Measurements from ENCODE around the gene DRG1.
"Not testable (repeated sequence)": the region's sequence is repeated elsewhere in the genome, so short reads cannot be mapped to it uniquely, and the experiment has no call there.

Gene DRG1

DNA sequence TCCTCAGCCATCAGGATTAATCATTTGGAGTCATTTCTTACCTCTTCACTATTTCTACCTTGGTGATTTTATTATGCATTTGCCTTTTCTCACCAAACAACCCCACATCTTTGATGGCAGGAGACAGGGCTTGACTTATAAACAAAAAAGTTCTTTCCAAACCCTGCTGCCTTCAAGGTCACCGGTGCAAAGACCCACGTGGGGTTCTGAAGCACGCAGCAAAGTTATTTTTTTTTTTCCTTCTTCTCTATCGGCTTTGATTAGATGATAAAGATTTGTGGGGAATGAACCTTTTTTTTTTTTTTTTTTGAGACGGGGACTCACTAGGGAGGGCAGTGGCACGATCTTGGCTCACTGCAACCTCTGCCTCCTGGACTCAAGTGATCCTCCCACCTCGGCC is 44.1 kb downstream of the DRG1 start:
- no peak for DNase-seq

DNA sequence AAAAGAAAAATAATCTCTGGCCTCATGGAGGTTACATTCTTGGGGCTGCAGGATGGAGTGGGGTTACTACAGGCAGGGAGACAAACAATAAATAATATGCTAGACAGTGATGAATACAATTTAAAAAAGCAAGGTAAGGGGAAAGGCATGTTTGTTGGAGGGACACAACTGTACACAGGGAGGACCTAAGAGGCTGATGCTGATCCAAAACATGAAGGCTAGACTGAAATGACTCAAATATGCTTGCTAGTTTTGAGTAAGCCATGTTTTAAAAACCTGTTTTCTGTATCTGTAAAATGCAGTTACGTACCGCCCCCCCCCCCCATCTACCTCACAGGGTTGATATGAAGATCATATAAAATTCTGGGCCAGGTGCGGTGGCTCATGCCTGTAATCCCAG is 46.2 kb downstream of the DRG1 start:
- no peak for DNase-seq

DNA sequence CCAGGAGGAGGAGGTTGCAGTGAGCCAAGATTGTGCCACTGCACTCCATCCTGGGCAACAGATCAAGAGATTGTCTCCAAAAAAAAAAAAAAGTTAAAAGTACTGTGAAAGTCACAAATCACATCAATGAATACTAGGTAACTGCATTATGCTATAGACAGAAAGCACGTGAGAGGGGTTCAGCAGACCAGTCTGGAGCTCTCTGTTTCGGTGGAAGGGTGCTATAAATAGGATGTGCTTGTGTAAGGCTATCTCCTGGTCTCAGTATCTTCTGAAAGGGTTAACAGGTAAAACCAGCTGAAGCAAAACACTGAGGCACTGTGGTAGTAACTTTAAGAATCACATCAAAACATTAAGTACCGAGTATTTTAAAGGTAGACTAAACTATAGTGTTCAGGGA is 46.8 kb downstream of the DRG1 start:
- DNase-seq = no peak

DNA sequence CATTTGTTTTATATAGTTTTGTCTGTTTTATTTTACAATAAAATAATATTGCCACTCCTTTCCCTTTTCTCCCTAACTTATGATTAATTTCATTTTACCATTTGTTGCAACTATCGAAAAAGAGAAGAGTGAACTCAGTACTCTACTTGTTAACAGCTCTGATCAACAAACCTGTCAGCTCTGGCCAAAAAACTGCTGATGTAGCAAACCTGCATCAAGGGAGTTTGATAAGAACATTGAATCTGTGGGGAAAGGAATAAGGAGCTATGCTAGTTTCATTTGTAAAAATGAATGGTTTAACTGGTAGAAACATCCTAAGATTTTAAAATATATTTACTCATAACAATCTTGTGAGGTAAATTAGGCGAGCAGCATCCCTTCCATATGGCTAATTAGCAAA is 47.4 kb downstream of the DRG1 start:
- no peak for DNase-seq

DNA sequence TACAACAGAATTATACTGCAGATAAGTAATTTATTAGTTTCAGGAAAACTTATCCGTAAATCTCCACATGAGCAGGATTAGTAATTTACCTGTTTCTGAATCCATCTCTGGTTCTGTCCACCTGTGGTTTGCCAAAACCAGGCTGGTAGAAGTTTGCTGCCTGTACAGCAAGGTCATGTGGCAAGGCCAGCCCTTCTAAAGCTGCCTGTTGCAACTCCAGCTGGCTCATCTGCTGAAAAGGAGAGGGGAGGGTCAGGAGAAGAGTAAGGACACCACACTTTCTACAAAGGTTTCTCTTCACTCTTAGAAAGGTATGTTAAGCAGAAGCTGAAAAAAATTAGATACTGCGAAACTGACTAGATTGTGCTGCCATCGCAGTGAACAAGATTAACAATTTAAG is 47.9 kb downstream of the DRG1 start:
- DNase-seq = no peak

DNA sequence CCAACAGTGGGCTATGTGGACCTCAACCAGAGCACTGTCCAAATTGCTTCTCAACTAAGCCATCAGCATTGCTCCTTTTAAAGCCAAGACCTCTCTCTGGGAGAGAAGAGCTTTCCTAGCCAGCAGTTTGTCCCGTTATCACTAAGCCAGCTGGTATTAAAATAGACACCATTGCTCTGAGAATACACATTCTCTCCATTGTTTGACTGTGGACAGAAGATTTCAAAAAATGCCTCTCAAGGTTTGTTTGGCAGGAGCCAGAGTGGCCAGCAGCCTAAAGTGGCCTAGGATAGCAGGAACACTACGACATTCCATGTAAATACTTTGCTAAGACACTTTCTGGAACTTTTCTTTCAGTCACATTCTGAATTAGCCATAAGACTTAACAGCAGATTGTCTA is 49.0 kb downstream of the DRG1 start:
- no peak for DNase-seq

DNA sequence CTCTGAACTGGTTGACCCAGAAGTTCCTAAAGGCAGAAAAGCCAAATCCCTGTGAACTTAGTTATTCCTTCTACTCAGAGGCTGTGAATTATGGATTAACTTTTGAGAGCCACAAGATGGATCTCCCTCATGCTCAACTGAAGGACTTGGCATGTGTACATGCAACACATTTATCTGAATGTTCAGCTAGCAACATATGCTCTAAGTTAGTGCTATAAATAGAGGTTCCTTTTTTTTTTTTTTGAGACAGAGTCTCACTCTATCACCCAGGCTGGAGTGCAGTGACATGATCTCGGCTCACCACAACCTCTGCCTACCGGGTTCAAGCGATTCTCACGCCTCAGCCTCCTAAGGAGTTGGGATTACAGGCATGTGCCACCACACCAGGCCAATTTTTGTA is 50.1 kb downstream of the DRG1 start:
- DNase-seq = no peak

DNA sequence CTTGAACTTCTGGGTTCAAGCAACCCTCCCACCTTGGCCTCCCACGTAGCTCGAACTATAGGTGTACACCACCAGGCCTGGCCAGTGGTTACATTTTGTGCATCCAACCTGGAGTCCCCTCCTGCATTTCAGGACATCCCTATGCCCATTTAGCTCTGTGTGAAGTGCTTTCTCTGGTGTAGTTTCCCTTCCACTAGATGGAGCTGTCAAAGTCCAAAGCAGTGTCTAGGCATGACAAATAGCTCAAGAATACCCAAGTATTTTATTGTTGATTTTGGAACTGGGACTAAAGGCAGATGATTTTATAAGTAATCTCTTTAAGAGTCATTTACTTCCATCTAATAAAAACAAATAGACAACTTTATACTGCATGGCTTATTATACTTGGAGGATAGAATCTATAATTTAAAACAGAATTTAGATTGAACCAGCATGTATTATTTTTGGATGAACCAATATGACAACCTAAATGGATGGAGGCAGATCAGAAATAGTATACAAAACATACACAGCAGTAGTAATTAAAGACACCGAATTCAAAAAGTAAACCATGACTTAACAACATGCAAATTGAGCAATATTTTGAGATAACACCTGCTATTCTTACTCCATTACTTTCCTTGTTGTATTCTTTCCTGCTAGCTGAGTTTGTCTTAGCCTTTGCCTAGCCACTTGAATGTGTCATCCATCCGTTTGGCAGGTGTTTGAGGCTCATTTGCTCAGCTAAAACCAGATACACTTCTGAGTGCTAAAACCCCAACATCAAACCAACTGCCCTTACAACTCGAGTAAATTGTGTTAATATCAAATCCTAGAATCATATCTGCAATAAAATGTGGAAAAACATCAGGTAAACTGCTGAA is 52.5 kb downstream of the DRG1 start:
- DNase-seq = peak; percentile 6

DNA sequence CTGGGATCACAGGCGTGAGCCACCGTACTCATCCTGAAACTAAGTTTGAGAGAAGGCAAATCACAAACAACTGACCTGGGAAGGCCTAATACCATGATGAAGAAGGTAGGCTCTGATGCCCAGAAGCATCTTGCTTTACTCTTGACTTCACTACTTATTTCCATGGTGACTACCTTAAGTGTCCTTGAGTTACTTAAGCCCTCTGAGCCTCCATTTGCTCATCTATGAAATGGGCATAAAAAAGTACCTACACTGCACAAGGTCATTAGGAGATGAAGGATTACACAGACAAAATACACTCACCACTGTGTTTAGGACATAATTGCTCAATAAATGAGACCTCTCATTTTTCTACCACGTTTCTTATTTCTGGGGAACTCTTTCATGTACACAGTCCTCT is 62.3 kb downstream of the DRG1 start:
- DNase-seq = no peak

DNA sequence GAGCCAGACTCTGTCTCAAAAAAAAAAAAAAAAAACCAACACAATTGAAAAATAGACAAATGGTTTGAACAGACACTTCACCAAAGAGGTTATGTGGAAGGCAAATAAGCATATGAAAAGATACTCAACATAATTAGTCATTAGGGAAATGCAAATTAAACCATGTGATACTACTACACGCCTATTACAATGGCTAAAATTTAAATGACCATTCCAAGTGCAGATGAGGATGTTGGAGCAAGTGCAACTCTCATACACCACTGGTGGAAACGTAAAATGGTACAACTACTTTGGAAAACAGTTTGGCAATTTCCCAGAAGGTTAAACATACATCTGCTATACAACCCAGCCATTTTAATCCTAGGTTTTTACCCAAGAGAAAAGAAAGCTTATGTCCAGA is 65.9 kb downstream of the DRG1 start:
- no peak for DNase-seq

DNA sequence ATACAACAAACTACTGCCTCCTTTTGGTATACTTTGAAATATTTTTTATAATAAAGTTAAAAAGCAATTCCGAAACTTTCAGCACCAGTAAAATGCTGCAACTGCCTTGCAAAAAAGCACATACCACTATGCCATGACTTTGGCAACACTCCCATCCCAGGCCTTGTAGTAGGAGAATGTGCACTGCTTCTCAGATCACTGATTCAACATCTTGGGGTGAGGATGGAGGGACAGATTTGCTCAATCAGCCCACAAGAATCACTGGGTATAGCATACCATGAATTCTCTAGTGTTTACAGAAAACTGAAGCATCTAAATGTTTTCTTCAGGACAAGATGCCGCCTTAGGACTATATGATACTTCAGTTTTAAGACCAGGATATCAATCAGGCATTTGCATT is 75.3 kb downstream of the DRG1 start:
- no peak for DNase-seq

DNA sequence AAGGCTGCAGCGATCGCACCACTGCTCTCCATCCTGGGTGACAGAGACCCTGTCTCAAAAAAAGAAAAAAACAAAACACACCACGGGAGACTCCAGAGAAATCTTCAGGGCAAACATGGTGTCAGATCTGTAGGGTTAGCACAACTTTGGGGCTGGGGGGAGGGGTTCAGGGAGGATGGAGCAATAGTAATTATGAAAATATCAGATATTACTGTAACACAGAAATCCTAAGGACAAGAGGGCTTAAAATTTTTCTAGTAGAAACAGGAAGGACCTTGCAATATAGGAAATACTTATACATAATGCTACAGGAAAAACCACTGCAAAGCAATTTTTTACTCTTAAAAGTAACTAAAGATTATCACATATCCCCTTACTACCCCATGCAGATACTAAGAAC is 76.4 kb downstream of the DRG1 start:
- no peak for DNase-seq

DNA sequence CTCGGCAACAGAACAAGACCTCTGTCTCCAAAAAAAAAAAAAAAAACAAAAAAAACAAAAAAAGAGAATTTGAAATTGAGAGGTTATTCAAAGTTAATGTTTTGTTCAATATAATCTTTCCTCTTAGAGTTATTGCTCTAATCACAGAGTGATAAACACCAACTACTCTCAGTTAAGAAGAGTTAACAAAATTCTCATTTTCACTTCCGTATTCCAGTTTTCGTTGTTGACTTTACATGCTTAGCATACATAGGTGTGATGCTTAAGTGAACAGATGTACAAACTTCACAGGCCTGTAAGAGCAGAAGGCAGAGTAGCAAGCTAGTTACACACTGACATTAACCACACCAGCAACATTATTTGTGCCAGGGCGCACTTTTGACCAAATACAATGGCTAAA is 77.9 kb downstream of the DRG1 start:
- no peak for DNase-seq

DNA sequence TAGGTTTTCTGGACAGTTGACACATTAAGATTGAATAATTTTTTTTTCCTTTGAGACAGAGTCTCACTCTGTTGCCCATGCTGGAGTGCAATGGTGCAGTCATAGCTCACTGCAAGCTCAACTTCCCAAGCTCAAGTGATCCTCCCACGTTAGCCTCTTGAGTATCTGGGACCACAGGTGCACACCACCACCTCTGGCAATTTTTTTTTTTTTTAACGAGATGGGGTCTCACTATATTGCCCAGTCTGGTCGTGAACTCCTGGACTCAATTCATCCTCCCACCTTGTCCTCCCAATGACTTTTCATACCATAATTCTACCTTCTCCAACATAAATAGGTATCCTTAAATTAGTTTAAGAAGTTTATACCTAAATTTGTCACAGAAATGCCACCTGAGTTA is 81.7 kb downstream of the DRG1 start:
- DNase-seq = no peak

DNA sequence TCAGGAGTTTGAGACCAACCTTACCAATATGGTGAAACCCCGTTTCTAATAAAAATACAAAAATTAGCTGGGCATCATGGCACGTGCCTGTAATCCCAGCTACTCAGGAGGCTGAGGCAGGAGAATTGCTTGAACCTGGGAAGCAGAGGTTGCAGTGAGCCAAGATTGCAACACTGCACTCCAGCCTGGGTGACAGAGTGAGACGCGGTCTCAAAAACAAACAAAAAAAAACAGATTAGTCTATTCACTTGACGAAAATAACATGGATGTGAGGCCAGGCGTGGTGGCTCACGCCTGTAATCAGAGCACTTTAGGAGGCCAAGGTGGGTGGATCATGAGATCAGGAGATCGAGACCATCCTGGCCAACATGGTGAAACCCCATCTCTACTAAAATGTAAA is 83.1 kb downstream of the DRG1 start:
- not testable (repeated sequence) for DNase-seq
